PC-9 (cell line): ENCODE measurements around the gene SLC36A2. TPM values are rescaled to one million over a fixed set of nuclear protein-coding genes. Genes with fewer than 3 reads are reported as not detected.

Experiments used
- BruUV-seq: library from RNA; stranded (reverse); fragments of 400-500 nt; replicated peaks from 2 replicates; lab custom pipeline; 2021; lab: Mats Ljungman, UMichigan
- CTCF ChIA-PET: fragments of 300-600 bp; sonication (Branson Sonifier 250); formaldehyde crosslinking; loops from one replicate; lab custom pipeline; 2022; ENCODE audit warnings: antibody characterized with exemption; lab: Charles Lee
- POLR2A ChIA-PET: fragments of 300-600 bp; sonication (Branson Sonifier 250); formaldehyde crosslinking; loops from one replicate; lab custom pipeline; 2022; ENCODE audit warnings: antibody characterized with exemption; ENCODE audit not compliant: unreplicated experiment; lab: Charles Lee
- DNase-seq, 2 experiments: peaks; one replicate each; pipeline versions ENCODE4 v3.0.0 to v3.0.0-alpha.2; 2015 to 2022; ENCODE audit warnings: mixed read lengths in 1 of 2
- H2AFZ ChIP-seq: fragments of 200-600 bp; sonication (generic); 2 replicates; pipeline ENCODE4 v1.8.1; 2017; ENCODE audit warnings: antibody characterized with exemption
- H3F3A ChIP-seq: fragments of 200-600 bp; sonication (generic); 2 replicates; pipeline ENCODE4 v1.8.1; 2017; ENCODE audit warnings: antibody characterized with exemption, mild to moderate bottlenecking, low read depth; ENCODE audit not compliant: insufficient read depth
- H3K27ac ChIP-seq: fragments of 200-600 bp; sonication (generic); 2 replicates; pipeline ENCODE4 v1.6.1; 2016; ENCODE audit warnings: mixed run types
- H3K27me3 ChIP-seq: fragments of 200-600 bp; sonication (generic); 2 replicates; pipeline ENCODE4 v1.6.1; 2016; ENCODE audit warnings: low read depth, mixed run types; ENCODE audit not compliant: insufficient read depth
- H3K36me3 ChIP-seq: fragments of 200-600 bp; sonication (generic); 2 replicates; pipeline ENCODE4 v1.6.1; 2016; ENCODE audit warnings: low read depth, mixed run types
- H3K4me1 ChIP-seq: fragments of 200-600 bp; sonication (generic); replicated peaks from 2 replicates; pipeline ENCODE4 v1.6.1; 2016; ENCODE audit warnings: mixed run types; ENCODE audit not compliant: insufficient read depth
- H3K4me2 ChIP-seq: fragments of 200-600 bp; sonication (generic); 2 replicates; pipeline ENCODE4 v1.6.1; 2017; ENCODE audit warnings: mixed run types
- H3K4me3 ChIP-seq: fragments of 200-600 bp; sonication (generic); 2 replicates; pipeline ENCODE4 v1.6.1; 2016; ENCODE audit warnings: mixed run types
- H3K79me2 ChIP-seq: fragments of 200-600 bp; sonication (generic); 2 replicates; pipeline ENCODE4 v1.6.1; 2017; ENCODE audit warnings: low read depth, mixed run types
- H3K9me2 ChIP-seq: fragments of 200-600 bp; sonication (generic); 2 replicates; pipeline ENCODE4 v1.8.1; 2017; ENCODE audit warnings: mild to moderate bottlenecking; ENCODE audit not compliant: insufficient read depth
- H3K9me3 ChIP-seq: fragments of 200-600 bp; sonication (generic); 2 replicates; pipeline ENCODE4 v1.8.1; 2016; ENCODE audit warnings: low read depth; ENCODE audit not compliant: insufficient read depth
- H4K20me1 ChIP-seq: fragments of 200-600 bp; sonication (generic); 2 replicates; pipeline ENCODE4 v1.8.1; 2017; ENCODE audit not compliant: insufficient read depth
- EZH2 ChIP-seq: fragments of 200-600 bp; sonication (generic); IDR thresholded peaks from 2 replicates; pipeline ENCODE4 v1.8.0; 2017; ENCODE audit warnings: antibody characterized with exemption, low read depth
- intact Hi-C: fragments of 100-400 bp; cut with micrococcal nuclease; formaldehyde crosslinking; loops from one replicate; pipeline ENCODE4 v1.10.0; 2022; ENCODE audit not compliant: unreplicated experiment
- total RNA-seq: library from RNA; stranded (reverse); gene quantifications from 2 replicates; pipeline ENCODE4 v1.2.3, GENCODE V29; 2021
- TF ChIP-seq, protein P1 (sequence below): fragments of 200-600 bp; sonication (generic); conservative IDR thresholded peaks from 2 replicates; pipeline ENCODE4 v1.6.1; 2017; ENCODE audit warnings: mixed run types, antibody characterized with exemption, mild to moderate bottlenecking, moderate library complexity

Gene SLC36A2
- total RNA-seq, 1 experiment from 2014 or later, result not detected

GRCh38 chr5:151274666-151275065 is 72.7 kb downstream of the SLC36A2 start:
- Histone ChIP-seq H3K9me2 (no peaks in the 10 kb centered on the region), H3K4me3 (no peak overlapping the region), H4K20me1 (no peaks in the 10 kb centered on the region), H3K27ac (no peak overlapping the region), H3F3A (0 out of 2 replicates have a peak, but pooled peaks cover 7% of the 10 kb centered on the region), H3K9me3 (no peaks in the 10 kb centered on the region), H3K36me3 (no peaks in the 10 kb centered on the region), H2AFZ (no peak overlapping the region), H3K79me2 (no peaks in the 10 kb centered on the region), H3K4me2 (no peak overlapping the region), H3K4me1 (peaks cover 7% of the 10 kb centered on the region; the same call in 1 of the 2 replicates), H3K27me3 (no peaks in the 10 kb centered on the region)
- BruUV-seq, result no TSS peak
- peak; percentile 26 to 55 for DNase-seq
- intact Hi-C loops, result no loop called here
- ChIA-PET CTCF (no interaction called here), POLR2A (interaction anchor here (0.6 to 0.7 kb wide), 2 partner anchors 9 to 12 kb away, joined by 3 read pairs; no protein-coding TSS in a partner anchor)
- no peak for TF ChIP-seq EZH2
- TF ChIP-seq, protein P1, sequence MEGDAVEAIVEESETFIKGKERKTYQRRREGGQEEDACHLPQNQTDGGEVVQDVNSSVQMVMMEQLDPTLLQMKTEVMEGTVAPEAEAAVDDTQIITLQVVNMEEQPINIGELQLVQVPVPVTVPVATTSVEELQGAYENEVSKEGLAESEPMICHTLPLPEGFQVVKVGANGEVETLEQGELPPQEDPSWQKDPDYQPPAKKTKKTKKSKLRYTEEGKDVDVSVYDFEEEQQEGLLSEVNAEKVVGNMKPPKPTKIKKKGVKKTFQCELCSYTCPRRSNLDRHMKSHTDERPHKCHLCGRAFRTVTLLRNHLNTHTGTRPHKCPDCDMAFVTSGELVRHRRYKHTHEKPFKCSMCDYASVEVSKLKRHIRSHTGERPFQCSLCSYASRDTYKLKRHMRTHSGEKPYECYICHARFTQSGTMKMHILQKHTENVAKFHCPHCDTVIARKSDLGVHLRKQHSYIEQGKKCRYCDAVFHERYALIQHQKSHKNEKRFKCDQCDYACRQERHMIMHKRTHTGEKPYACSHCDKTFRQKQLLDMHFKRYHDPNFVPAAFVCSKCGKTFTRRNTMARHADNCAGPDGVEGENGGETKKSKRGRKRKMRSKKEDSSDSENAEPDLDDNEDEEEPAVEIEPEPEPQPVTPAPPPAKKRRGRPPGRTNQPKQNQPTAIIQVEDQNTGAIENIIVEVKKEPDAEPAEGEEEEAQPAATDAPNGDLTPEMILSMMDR, result no peak

- no peaks in the 10 kb centered on the region for H4K20me1 ChIP-seq
- H3K27me3 ChIP-seq, result no peaks in the 10 kb centered on the region
- H3F3A ChIP-seq, result 0 out of 2 replicates have a peak, but pooled peaks cover 7% of the 10 kb centered on the region
- H2AFZ ChIP-seq, result no peak overlapping the region
- POLR2A ChIA-PET, result no interaction called here
- H3K36me3 ChIP-seq, result no peaks in the 10 kb centered on the region
- no peaks in the 10 kb centered on the region for H3K79me2 ChIP-seq
- no TSS peak for BruUV-seq
- CTCF ChIA-PET, result no interaction called here
- H3K4me3 ChIP-seq, result no peak overlapping the region
- H3K9me2 ChIP-seq, result no peaks in the 10 kb centered on the region
- TF ChIP-seq, protein P1, result no peak
- no peak overlapping the region for H3K27ac ChIP-seq
- intact Hi-C loops, result no loop called here
- H3K4me2 ChIP-seq, result no peak overlapping the region
- H3K4me1 ChIP-seq, result peaks cover 7% of the 10 kb centered on the region; the same call in 1 of the 2 replicates
- DNase-seq, result no peak
- no peaks in the 10 kb centered on the region for H3K9me3 ChIP-seq
Observed at GRCh38 chr5:151271336-151271735, 76.0 kb downstream of the SLC36A2 start.

GRCh38 chr5:151270599-151270998 is 76.8 kb downstream of the SLC36A2 start:
- BruUV-seq, result no TSS peak
- POLR2A ChIA-PET, result no interaction called here
- Histone ChIP-seq H3K4me3 (no peak overlapping the region), H3F3A (0 out of 2 replicates have a peak, but pooled peaks cover 7% of the 10 kb centered on the region), H3K4me2 (no peak overlapping the region), H3K4me1 (peaks cover 7% of the 10 kb centered on the region; the same call in 1 of the 2 replicates), H3K36me3 (no peaks in the 10 kb centered on the region), H2AFZ (no peak overlapping the region), H3K9me2 (no peaks in the 10 kb centered on the region), H4K20me1 (no peaks in the 10 kb centered on the region), H3K79me2 (no peaks in the 10 kb centered on the region), H3K9me3 (no peaks in the 10 kb centered on the region), H3K27ac (no peak overlapping the region), H3K27me3 (no peaks in the 10 kb centered on the region)
- TF ChIP-seq EZH2, result no peak
- TF ChIP-seq, protein P1, result no peak
- CTCF ChIA-PET, result no interaction called here
- intact Hi-C loops, result no loop called here
- DNase-seq, result peak in 1 of 2 experiments; percentile 60
